Suppressor macrophage treated with lipopolysaccharide for 4 hours (primary cell): Measurements from ENCODE around the gene NSD2.

ENCODE experiments used
- DNase-seq: peaks from one replicate; pipeline ENCODE4 v3.0.0-alpha.2; 2020

NSD2 gene

DNA sequence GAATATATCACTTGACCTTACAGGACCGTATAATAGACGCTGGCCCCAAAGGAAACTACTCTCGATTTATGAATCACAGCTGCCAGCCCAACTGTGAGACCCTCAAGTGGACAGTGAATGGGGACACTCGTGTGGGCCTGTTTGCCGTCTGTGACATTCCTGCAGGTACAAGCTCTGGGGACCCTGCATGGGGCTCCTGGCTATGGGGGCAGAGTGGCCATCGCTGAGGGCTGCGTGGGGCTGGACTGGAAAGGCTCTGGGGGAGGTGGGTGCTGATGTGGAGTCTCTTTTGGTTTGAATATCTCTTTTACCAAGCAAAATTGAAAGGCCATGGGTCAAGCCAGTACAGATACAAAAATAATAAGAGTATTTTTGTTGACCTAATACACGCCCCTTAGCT is 103.6 kb downstream of the NSD2 start:
- no peak for DNase-seq

DNA sequence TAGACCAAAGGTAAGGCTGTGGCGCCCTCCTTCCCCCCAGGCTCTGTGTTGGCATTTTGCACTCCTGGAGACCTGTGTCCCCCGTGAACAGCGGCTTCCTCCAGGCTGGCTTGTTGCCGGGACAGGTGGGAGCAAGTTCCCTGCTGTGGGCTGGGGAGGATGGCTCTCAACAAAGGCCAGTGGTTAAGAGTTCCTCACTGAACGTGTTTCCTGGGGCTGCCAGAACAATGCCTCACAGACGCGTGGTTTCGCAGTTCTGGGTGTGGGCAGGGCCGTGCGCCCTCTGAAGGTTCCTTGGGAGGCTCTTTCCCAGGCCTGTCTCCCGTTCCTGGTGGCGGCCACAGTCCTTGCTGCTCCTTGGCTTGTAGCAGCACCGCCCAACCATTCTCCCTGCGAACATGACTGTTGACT is 104.2 kb downstream of the NSD2 start:
- DNase-seq: no peak

DNA sequence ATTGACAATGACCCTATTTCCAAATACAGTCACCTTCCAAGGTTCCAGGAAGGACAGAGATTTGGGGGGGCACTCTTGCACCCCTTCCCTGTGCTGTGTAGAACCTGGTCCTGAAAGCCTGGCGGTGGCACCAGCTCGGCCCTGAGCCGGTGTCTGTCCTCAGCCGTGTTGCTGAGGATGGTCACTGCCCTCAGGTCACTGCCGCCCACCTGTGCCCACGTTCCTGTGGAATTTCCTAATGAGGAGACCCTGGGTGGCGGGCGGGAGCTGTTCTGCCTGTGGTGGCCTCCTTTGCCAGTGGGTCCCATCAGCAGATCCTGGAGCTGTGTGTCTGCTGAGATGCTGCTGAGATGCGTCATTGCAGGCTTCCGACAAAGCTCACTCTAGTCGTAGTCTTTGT is 104.7 kb downstream of the NSD2 start:
- no peak for DNase-seq

DNA sequence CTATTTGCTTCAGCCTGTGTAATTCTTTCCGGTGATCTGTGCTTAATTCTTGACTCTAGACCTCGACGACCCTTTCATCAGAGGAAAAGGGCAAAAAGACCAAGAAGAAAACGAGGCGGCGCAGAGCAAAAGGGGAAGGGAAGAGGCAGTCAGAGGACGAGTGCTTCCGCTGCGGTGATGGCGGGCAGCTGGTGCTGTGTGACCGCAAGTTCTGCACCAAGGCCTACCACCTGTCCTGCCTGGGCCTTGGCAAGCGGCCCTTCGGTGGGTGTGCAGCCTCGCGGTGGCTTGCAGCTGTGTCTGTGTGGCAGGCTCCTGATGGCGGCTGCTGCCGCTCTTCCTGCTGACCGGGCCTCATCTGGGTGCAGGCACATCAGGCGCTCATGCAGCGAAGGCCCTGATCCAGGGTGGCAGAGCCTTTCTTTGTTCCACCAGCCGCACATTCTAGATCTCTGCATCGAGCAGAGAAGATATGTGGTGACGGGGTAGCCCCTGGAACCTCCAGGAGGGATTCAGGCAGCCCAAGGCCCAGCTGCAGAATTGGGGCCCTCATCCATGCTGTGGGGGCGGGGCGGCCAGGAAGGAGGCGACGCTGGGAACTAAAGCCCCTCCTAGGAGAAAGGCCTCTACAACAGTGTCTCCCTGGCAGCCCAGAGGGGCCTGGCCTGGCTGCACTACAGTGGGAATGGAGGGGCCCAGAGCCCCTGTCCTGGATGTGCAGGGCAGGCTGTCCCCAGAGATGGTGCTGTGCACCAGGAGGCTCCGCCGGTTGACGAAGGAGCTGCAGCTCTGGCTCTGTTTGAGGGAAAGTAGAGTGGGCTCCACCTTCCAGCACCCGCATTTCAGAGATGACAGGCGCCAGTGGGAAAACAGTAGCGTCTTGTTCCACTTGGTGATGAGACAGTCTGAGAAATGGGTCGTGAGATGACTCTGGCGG is 105.5 kb downstream of the NSD2 start:
- no peak for DNase-seq

DNA sequence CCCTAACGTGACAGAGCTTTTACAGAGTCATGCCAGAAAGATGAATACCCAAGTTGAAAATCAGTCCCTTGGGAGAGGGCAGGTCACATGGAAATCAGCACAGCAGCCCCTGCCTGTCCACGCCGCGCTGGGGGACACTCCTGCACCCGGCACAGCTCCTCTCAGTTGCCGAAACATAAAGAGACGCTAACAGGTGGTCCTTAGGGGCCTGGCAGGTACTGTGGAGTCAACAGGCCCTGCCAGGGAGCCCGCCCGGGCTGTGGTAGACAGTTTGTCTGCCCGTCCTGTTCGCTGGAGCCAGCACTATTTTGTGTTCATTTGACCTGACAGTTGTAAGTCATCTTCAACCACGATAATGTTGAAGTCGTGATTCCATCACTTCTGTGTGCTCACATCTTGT is 107.0 kb downstream of the NSD2 start:
- DNase-seq: no peak

DNA sequence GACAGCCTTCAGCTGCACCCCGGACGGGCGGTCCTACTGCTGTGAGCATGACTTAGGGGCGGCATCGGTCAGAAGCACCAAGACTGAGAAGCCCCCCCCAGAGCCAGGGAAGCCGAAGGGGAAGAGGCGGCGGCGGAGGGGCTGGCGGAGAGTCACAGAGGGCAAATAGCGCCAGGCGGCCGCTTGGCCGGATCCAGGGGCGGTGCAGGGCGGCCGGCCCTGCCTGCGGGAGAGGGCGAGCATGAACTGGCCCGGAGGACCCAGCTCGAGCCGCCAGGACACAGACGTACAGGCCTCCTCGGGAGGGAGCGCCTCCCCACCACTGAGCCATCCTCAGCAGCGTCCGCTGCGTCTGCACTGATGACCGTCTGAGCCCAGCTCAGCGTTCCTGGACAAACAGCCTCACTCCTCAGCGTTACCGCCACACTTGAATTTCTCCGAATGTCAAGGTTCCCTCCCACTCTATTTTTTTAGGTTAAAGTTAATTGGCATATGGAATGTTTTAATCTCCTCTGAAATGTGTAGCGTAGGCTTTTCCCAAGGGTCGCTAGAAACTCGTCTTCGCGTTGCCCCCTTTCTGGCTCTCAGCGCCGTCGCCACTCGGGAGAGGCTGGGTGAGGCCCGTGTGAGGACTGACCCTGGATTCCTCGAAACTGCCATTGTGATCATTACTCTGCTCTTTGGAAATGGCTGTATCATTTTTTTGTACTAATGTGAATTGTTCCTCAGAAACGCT is 107.7 kb downstream of the NSD2 start:
- DNase-seq: no peak

DNA sequence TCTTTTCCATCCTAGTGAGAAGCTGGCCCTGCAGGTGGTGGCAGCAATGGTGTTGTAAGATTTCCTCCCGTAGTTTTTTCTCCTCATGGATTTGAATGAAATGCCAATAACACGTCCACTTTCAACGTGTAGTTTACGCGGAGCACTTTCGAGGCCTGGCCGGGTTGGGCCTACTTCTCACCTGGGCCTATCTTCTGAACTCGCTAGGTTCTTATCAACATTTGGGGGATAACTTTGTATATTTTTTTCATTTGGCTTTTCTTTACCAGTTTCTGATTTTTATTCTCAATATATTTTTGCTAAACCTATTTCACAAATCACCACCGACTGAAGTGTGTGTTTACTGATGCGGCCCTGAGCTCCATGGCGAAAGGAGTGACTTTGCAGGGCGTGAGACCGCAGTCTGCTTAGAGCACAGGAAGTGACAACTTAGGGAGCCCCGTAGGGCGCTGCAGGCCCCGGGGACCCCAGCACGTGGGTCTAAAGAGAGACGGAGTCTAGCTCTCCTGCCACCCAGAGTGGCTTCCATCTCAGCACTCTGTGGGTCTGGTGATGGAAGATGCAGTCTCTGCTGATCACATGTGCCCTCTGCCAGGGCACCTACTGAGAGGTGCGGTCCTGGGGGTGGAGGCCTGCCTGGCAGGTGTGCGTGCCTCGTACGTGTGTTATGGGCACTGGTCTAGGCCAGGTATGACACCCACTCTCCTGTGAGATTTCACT is 108.4 kb downstream of the NSD2 start:
- DNase-seq: no peak

DNA sequence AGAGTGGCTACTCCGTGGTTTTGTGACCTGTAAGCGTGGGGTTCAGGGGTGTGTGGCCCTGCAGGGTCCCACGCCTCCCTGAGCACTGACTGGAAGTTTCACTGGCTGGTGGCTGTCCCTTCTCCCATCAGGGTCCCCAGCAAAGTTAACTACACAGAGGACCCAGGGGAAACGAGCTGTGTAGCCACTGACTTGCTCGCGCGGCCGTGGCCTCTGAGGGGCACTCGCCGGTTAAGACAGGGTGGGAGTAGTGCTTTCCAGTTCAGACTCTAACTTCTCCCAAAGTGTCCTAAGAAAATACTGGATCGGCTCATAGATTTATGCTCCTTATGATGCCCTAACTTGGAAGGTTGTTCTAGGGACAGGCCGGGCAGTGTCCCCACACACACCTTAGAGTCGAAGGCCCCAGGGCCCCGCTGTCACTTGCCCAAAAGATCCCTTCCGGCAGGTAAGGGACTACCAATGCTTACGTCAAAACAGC is 109.4 kb downstream of the NSD2 start:
- DNase-seq: no peak

DNA sequence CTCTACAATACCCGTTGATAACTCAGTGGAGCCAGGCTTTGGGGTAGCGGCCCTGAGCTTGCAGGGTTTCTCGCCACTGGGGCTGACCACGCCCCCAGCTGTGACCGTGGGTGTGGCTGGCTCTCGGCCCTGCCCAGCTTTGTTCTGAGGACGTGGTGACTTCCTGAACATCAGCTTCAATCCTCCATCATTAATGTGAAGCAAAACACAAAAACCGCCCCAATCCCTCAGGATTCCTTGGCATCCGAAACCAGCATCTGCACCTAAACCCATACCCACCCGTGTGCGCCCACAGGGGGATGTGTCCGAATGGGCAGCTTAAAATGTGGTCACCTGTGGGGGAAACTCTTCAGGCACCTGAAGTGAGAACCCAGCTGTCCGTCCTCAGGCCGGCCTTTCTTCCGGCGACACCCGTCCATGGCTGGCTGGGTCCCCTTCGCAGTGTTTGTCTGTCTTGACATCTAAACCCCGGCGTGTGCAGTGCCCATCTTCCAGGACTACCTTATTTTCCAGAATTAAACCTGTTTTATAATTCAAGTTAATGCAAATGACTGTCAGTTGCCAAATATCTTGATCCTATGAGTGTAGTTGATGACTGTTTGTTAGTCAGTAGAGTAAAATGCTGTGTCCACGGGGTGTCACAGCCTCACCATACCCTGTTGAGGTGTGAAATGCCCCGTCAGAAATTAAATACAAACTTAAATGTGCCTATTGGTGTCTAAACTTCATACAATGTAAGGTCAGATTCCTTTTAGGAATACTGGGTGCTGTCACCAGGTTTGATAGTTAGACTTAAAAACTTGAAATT is 110.3 kb downstream of the NSD2 start:
- no peak for DNase-seq

DNA sequence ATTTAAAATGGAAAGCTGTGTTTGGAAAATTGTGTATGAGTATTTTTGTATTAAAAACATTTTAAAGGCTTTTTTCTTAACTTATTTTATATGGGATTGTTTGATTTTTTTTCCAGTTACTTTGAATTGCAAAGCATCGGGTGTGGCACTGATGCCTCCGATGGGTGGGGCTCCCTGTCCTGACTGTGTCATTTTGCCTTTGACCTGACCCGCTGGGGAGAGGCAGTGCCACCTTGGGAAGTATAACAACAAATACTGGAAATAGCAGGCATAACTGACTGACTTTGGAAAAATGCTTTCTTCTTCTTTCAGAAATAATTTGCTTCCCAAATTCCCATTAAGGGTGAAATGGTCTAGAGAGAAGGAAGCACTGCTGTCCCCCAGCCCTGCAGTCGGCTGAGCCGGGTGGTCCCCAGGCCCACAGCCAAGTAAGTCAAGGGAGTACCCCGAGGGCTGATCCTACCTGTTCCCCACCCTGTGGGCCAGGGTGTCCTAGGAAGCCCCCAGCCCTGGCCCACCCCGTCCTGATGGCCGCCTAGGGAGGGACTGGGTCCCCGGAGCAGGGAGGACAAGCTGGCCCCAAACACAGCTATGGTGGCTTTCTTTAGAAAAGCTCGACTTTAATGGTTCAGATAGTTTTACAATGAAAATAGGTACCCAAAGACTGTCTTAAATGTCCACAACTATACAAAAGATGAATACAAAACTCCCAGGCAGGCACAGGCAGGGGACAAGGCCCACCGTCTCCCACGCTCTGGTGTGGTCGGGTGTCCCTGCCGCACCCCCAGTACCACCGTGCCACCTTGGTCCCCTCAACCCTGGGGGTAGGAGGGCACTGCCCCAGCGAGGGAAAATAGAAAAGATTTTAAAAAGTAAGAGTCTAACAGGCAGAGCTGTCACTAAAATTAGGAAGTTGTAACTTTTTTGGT is 111.2 kb downstream of the NSD2 start:
- no peak for DNase-seq

DNA sequence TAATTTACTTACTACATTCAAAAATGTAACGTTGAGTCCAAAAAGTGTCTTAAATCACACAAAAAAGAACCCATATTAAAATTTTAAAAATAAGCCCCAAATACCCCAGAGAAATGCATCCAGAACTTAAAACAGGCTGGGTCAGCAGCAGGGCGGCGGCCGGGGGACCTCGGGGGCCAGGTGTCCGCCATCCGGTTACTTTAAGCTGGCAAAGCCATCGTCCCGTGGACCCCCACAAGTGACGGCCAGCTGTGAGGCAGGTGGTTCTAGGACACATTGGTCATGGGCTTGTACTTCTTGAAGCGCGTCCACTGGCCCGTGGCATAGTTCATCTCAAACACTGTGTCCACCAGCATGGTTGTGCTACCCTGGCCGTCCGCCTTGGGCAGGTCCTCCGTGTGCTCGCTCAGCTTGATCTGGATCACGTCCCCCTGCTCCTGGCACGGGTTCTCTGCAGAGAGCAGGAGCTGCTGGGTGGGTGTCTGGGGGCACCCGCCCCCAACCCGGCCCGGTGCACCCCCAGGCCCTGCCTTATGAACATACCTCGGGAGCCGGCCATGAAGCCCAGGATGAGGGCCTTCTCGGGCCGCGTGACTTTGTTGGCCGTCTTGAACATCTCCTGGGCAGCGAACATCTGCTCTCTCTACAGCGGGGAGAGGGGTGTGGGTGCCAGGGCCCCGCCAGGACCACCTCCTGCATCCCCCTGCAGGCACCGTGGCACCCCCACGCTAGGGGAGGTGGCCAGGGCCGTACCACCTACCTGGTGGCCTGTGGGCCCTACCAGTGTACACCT is 112.1 kb downstream of the NSD2 start:
- DNase-seq: no peak

DNA sequence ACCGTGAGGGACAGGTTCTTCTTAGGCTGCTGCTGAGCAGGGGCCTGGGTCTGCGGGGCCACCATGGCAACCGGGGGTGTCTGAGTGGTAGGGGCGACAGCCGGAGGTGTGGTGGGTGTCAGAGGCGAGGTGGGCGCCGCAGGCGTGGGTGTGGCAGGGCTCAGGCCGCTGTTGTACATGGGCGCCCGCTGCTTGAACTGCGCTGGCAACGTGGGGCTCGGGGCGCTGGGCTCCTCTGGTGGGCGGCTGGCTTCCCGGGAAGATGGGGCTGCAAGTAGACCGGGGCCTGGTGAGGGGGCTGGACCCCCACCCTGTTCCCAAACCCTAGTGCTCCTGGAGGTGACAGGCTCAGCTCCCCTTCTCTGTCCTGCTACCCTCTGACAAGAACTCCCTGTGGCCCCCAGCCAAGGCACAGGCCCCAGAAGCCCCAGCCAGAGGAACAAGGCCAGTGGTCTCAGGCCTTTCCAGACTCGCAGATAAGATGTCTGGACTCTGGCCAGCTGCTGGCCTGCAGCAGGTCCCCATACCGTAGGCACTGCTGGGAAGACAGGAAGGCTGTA is 112.7 kb downstream of the NSD2 start:
- DNase-seq: no peak

DNA sequence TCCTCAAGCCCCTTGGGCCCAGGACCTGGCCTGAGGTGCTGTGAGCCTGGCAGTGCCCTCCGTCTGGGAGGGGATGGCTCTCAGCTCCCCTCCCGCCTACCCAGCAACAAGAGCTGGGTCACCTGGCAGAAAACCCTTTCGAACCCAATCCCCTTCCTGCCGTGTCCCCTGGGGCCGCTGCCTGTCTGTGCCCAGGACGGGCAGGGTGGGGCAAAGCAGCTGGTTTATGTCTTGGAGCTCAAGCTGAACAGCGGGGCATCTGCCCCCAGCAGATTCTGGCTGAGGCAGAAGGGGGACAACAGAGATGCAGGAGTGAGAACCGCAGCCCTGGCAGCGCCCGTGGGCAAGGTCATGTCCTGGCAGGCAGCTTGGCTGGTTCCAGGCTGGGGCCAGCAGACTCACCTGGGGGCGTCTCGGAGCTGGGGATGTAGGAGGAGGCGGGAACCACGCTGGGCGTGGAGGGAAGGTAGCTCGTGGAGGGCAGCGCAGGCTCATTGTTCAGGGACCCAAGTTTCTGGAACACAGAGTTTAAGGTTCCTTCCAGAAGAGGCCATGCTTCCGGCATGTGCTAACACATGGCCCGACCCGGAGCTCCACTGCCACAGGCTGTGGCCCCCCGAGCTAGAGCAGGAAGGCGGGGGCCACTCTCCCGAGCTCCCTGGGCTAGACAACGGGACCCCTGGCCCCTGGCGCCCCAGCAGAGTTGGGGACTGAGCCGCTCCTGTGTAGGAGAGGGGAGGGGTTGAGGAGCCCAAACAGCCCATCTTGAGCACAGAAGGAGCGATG is 113.4 kb downstream of the NSD2 start:
- no peak for DNase-seq

DNA sequence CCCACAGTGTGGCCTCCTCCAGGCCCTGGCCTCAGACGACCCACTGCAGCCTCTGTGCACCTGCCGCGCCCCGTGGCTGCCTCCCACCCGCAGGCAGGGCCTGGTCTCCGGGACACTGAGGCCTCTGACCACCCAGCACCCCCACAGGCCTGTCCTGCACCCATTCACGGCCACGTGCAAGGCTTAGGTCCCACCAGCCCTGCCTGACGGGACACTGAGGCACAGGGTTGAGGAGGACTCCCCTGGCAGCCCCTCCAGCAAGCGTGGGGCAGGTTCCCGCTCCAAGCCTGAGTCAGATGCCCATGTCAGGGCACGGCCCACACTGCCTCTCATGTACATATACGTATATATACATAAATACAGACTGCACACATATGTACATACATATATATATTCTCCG is 114.1 kb downstream of the NSD2 start:
- DNase-seq: no peak

DNA sequence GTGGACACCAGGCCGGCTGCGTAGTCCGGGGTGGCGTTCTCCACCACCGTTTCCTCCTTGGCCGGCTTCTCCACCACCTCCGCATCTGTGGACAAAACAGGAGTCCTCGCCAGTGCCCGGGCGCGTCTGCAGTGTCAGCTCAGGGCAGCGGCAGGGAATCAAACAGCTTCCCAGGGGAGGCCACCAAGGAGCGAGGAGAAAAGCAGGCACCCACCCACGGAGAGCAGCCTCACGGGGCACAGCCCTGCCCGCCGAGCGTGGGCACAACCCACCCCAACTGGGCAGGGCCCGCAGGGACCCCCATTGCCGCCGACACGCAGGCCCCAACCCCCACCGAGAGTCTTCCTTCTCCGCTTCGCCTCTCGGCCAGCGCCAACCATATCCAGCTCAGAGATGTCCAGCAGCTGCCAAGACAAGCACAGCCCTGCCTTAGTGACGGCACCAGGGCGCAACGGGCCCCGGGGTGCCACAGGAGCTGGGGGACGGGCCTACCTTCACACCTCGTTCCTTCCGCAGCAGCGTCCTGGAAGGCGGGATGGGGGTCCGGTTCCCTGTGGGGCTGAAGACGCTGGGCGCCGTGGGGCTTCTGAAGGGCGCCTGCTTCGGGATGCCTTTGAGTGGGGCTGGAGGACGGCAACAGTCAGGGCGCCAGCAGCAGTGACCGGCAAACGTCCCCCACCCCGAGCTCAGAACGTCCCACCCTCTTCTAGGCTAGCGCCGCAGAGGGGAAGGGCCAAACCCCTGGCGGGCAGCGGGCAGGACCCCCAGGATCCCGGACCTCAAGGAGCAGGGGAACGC is 114.8 kb downstream of the NSD2 start:
- no peak for DNase-seq

DNA sequence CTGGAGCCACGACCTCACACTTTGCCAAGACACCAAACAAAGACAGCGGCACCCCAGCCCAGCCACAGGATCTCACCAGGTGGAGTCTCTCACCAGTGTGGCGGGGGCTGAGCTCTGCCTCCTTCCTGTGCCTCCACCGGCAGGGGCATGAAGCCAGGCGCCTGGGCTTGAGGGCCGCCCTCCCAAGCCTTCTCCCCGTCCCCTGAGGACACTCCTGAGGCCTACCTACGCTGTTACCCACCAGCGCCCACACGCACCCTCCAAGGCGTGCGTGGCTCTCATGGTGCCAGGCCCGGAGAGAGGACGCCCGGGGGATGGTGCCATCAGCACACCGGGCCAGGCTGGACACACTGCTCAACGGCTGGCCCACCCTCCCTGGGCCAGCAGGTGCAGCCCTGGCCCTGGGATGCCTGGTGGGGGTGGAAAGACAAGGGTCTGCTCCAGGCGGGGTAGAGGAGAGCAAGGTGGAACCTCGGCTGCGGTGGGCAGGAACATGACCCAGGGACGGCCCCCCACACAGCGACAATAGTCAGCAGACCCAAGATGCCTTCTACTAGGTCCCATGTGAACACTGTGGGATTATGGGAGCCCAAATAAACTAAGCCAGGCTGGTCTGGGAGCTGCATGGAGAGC is 115.5 kb downstream of the NSD2 start:
- no peak for DNase-seq

DNA sequence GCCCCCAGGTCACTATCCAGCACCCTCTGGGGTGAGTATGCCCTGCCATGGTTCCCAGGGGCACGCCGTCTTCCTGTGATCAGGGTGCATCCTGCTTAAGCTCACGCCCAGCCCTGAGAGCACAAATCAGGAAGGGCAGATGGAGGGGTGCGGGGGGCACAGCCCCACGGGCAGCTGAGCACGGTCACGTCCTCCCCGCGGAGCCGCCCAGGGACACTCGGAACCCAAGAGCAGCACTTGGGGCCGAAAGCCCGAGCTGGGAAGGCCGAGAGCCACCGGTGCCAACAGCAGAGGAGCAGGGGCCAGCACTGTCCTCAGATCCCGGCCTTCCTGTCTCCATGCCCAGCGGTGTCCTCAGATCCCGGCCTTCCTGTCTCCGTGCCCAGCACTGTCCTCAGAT is 116.1 kb downstream of the NSD2 start:
- DNase-seq: no peak

DNA sequence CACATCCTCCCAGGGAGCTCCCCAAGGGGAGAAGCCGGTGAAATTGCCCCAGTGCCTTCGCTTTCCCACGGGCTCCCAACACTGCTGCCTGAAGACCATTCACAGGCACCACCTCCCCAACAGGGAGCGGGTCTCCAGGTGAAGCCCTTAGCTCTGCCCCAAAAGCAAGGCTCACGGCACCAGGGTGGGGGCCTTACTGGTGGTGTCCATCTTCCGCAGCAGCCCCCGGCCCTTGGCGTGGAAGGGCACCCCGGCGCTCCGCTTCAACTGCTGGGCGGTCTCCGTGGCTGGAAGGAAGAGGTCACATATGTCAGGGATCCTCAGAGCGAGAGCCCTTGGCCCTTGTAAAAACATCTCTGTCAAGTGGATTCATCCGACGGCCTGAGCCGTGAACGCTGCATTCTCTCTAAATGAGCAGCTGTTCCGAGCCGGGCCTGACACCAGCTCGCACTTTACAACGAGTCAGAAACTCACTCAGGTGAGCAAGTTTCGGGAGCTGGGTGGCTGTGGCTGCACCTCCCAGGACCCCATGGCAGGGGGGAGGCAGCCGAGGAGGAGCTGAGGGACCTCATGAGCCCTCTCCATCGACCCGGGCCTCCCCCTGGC is 116.6 kb downstream of the NSD2 start:
- DNase-seq: no peak
